ENCODE data around the gene MEN1.

DNA sequence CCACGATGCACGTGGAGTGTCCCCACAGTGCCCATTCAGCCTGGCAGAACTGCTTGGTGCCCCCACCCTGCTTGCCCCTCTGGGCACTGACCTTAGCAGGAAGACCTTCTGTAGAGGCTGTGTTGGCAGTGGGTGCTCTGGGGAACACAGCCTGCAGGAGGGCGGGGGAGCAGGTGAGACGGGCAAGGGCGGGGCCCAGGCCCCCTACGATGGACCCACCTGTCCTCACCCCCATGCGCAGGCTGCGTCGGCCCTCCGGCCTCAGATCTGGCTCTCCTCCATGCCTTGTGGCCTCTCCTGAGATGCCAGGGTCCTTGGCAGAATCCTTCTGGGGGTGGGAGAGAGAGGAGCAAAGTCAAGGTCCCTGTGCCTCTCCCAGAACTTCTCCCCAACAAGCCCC lies 23.2 kb upstream of the MEN1 start:
- TF ChIP-seq, protein P1, sequence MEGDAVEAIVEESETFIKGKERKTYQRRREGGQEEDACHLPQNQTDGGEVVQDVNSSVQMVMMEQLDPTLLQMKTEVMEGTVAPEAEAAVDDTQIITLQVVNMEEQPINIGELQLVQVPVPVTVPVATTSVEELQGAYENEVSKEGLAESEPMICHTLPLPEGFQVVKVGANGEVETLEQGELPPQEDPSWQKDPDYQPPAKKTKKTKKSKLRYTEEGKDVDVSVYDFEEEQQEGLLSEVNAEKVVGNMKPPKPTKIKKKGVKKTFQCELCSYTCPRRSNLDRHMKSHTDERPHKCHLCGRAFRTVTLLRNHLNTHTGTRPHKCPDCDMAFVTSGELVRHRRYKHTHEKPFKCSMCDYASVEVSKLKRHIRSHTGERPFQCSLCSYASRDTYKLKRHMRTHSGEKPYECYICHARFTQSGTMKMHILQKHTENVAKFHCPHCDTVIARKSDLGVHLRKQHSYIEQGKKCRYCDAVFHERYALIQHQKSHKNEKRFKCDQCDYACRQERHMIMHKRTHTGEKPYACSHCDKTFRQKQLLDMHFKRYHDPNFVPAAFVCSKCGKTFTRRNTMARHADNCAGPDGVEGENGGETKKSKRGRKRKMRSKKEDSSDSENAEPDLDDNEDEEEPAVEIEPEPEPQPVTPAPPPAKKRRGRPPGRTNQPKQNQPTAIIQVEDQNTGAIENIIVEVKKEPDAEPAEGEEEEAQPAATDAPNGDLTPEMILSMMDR (tag by site-specific recombination; IDR thresholded peaks at IDR 0.05), result no peak
- no peak for TF ChIP-seq ZNF24 (tag by site-specific recombination; IDR thresholded peaks at IDR 0.05)
- TF ChIP-seq ZNF211 (tag by site-specific recombination; IDR thresholded peaks at IDR 0.05; ENCODE audit: low read depth), result no peak
- TF ChIP-seq, protein P2, sequence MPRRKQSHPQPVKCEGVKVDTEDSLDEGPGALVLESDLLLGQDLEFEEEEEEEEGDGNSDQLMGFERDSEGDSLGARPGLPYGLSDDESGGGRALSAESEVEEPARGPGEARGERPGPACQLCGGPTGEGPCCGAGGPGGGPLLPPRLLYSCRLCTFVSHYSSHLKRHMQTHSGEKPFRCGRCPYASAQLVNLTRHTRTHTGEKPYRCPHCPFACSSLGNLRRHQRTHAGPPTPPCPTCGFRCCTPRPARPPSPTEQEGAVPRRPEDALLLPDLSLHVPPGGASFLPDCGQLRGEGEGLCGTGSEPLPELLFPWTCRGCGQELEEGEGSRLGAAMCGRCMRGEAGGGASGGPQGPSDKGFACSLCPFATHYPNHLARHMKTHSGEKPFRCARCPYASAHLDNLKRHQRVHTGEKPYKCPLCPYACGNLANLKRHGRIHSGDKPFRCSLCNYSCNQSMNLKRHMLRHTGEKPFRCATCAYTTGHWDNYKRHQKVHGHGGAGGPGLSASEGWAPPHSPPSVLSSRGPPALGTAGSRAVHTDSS (tag by site-specific recombination; IDR thresholded peaks at IDR 0.05), result no peak
- no peak for TF ChIP-seq ZNF292 (tag by site-specific recombination; IDR thresholded peaks at IDR 0.05; ENCODE audit: borderline replicate concordance, low read depth)
- TF ChIP-seq TCF7L2 (IDR thresholded peaks at IDR 0.05; ENCODE audit: borderline replicate concordance, low read depth, low read length), result no peak
- TF ChIP-seq, protein P3, sequence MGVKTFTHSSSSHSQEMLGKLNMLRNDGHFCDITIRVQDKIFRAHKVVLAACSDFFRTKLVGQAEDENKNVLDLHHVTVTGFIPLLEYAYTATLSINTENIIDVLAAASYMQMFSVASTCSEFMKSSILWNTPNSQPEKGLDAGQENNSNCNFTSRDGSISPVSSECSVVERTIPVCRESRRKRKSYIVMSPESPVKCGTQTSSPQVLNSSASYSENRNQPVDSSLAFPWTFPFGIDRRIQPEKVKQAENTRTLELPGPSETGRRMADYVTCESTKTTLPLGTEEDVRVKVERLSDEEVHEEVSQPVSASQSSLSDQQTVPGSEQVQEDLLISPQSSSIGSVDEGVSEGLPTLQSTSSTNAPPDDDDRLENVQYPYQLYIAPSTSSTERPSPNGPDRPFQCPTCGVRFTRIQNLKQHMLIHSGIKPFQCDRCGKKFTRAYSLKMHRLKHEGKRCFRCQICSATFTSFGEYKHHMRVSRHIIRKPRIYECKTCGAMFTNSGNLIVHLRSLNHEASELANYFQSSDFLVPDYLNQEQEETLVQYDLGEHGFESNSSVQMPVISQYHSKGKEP (tag by site-specific recombination; IDR thresholded peaks at IDR 0.05), result no peak
- TF ChIP-seq ZNF214 (tag by site-specific recombination; IDR thresholded peaks at IDR 0.05; ENCODE audit: borderline replicate concordance), result no peak
- TF ChIP-seq, protein P4, sequence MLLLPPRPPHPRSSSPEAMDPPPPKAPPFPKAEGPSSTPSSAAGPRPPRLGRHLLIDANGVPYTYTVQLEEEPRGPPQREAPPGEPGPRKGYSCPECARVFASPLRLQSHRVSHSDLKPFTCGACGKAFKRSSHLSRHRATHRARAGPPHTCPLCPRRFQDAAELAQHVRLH (tag by site-specific recombination; IDR thresholded peaks at IDR 0.05), result no peak

All from HEK293 (cell line).